NCI-H526 treated with DMSO at 0.1 percent for 48 hours (cell line): ENCODE results near the gene ELAPOR1.

ENCODE experiments used
- DNase-seq: peaks from one replicate; lab custom pipeline; 2025; lab: John Stamatoyannopoulos, UW

The ELAPOR1 gene, protein sequence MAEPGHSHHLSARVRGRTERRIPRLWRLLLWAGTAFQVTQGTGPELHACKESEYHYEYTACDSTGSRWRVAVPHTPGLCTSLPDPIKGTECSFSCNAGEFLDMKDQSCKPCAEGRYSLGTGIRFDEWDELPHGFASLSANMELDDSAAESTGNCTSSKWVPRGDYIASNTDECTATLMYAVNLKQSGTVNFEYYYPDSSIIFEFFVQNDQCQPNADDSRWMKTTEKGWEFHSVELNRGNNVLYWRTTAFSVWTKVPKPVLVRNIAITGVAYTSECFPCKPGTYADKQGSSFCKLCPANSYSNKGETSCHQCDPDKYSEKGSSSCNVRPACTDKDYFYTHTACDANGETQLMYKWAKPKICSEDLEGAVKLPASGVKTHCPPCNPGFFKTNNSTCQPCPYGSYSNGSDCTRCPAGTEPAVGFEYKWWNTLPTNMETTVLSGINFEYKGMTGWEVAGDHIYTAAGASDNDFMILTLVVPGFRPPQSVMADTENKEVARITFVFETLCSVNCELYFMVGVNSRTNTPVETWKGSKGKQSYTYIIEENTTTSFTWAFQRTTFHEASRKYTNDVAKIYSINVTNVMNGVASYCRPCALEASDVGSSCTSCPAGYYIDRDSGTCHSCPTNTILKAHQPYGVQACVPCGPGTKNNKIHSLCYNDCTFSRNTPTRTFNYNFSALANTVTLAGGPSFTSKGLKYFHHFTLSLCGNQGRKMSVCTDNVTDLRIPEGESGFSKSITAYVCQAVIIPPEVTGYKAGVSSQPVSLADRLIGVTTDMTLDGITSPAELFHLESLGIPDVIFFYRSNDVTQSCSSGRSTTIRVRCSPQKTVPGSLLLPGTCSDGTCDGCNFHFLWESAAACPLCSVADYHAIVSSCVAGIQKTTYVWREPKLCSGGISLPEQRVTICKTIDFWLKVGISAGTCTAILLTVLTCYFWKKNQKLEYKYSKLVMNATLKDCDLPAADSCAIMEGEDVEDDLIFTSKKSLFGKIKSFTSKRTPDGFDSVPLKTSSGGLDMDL

DNA sequence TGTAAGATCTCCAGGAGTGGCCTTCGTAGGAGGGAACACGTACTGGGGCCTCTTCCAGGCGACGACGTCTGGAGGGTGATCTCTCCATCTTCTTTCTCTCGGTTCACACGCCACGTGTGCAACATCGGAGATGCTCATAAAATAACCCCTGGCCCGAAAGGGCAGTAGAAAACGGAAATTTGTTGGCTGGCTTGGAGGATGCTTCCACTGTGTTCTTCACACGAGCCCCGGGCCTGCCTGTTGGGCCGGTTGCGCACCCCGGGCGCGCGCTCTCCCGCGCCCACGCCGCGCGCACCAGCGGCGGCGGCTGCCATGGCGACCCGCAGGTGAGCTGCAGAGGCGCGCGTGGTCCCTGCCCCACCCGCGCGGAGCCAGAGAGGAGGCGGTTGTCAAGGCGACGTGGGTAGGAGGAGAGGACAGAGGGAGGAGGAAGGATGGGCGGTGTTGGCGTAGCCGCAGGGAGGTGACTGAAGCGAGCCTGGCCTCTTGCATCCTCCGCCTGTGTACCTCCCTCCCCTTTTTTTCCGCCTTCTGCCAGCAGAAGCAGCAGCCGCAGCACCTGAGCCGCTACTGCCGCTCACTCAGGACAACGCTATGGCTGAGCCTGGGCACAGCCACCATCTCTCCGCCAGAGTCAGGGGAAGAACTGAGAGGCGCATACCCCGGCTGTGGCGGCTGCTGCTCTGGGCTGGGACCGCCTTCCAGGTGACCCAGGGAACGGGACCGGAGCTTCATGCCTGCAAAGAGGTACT is at the start of gene ELAPOR1:
ELAPOR1 (plus strand) TSS at position 526 of the 752 bp plus-strand sequence; CDS start at position 595, 69 bp downstream.
- peak; percentile 88 for DNase-seq

DNA sequence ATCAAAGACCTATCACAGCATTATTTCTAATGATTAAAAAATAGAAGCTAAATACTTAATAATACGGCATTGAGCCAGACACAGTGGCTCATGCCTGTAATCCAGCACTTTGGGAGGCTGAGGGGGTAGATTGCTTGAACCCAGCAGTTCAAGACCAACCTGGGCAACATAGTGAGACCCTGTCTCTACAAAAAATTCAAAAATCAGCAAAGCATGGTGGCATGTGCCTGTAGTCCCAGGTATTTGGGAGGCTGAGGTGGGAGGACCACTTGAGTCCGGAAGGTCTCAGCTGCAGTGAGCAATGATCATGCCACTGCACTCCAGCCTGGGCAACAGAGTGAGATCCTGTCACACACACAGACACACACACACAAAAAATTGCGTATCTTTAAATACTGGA is 48.8 kb upstream of the ELAPOR1 start:
- no peak for DNase-seq

DNA sequence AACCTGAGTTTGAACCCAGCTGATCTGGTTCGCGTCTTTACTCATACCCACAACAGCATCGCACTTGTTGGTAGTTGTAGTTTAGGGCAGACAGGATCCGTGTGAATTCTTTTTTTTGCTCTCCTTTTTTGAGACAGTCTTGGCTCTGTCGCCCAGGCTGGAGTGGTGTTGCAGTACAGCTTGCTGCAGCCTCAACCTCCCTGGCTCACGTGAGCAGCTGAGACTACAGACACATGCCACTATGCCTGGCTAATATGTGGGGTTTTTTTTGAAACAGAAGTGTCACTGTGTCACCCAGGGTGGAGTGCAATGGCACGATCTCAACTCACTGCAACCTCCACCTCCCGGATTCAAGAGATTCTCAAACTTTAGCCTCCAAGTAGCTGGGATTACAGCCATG is 46.0 kb upstream of the ELAPOR1 start:
- no peak for DNase-seq

DNA sequence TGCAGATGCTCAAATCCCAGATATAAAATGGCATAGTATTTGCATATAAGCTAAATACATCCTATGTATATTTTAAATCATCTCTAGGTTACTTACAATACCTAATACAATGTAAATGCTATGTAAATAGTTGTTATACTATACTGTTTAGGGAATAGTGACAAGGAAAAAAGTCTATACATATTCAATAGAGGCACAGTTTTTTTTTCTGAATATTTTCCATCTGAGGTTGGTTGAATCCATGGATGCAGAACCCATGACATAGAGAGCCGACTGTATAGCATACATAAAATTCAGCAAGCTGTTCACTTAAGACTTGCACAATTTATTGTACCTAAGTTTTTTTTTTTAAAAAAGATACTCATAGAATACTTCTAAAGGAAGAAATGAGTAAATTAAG is 44.6 kb upstream of the ELAPOR1 start:
- DNase-seq = peak; percentile 22

DNA sequence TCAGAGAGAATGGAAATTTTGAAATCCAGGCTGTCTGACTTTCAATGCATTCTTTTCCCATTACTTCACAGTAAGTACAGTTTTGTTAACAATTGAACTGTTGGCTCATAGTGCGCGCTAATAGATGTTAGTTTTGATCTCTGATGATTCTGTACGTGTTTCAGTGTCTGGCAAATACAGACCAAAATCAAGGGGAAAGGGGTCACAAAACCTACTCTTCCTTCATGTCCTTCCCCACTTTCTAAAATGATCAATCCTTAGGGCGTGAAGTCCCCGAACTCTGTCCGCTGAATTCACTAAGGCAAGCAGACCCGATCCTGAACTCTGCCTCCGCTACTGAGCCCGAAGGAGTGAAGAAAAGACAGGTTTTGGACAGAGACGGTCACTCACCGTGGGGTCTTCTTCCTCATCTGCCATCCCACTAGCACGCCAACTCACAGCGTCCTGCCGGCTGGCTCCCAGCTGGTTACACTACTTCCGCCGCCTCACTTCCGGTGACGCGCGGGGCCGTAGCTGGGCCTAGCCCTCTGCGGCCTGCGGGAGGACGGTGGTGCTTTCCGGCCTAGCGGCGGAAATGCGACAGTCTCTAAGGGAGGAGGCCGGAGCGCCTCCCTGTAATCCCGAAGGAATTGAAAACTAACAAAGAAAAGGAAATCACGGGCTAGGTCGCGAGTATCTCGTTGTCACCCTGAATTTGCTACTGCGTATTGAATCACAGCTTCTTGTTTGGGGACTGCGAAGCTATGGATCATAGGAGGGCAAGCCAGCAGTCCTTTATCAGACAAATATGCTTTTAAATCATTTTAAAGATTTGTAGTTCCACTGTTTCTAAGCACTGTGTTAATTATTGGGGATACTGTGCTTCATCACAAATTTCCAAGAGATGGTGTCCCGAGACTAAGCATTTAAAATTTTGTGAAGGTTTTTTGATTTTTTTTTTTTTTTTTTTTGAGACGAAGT is 38.1 kb upstream of the ELAPOR1 start, which contains the start of gene TAF13:
TAF13 (minus strand) TSS at position 473 of the 960 bp plus-strand sequence; CDS start at position 417, 56 bp downstream.
- peak; percentile 74 for DNase-seq

DNA sequence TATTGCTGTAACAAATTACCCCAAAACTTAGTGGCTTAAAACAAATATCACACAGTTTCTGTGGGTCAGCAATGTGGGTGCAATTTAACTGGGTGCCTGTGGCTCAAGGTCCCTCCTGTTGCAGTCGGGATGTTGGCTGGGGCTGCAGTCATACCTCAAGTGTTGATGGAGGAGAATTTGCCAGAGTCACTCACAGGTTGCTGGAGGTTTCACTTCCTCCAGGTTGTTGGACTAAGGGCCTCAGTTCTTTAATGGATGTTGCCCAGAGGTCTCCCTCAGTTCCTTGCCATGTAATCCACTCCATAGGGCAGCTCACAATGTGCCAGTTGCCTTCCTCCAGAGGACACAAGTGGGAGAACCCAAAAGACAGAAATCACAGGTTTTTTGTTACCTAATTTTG is 35.6 kb upstream of the ELAPOR1 start:
- no peak for DNase-seq

DNA sequence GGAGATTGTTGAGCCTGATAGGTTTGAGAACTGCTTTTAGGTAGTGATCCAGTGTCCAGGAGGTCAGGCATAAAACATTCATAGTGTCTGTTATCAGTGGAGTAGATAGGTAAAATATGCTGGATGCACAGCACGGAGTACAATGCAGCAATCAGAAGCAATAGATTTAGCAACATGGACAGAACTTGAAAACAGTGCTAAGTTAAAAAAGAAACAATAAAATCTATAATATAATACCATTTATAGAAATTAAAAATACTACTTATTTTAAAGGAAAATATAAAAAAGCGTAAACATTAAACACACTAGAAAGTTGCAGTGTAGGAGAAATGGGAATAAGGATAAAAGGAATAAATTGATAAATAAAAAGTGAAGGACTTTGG is 34.7 kb upstream of the ELAPOR1 start:
- DNase-seq = no peak

DNA sequence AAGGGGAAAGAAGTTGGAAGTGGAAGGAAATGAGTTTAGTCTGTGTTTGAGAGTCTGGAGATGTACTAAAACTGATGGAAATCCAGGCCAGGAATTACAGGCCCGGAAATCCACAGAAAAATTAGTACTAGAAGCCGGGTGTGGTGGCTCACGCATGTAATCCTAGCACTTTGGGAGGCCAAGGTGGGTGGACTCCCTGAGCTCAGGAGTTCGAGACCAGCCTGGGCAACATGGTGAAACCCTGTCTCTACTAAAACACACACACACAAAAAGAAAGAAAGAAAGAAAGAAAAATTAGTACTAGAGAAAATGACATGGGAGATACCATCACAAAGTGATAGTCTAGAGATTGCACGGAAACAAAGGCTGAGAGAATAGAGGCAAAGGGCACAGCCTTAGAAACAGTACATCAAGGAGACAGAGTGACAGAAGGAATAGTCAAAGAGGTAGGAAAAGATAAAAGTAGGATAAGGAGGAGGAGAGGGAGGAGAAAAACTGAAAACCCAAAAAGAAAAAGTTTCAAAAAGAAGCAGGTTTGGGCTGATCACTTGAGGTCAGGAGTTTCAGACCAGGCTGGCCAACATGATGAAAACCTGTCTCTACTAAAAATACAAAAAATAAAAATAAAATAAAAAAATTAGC is 33.4 kb upstream of the ELAPOR1 start:
- no peak for DNase-seq

DNA sequence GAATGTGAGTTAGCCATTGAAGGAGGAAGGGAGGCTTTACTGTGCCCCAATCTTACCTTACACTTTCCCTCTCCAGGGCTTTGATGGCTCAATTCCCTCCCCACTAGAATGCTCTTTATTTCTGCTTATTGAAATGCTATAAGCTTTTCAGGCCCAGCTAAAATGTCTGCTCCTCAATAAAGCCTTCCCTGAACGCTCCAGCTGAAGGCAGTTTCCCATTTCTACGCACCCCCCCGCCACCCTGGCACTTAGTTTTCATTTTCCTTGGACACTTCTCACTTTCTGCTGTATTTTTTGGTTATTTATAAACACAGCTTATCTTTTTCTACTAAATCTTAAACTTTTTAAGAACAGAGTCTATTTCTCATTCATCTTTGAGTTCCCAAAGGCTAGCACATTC is 30.4 kb upstream of the ELAPOR1 start:
- DNase-seq = no peak

DNA sequence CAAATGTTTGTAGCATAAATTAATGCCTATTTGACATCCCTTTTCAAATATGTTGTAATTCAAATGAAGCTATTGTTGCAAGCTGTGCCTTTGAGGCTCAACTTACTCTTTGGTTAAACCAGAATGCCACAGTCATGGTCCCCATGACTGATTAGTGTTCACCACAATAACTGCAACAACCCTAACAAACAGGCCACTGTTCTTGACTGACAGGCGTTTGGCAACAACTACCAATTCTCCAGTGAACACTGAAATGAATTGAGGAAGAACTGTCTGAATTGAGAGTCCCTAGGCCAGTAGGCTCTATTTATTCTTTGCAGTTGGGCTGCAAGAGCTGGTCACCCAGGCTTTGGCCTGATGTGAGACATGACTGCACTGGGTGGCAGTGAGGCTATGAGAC is 30.0 kb upstream of the ELAPOR1 start:
- no peak for DNase-seq

DNA sequence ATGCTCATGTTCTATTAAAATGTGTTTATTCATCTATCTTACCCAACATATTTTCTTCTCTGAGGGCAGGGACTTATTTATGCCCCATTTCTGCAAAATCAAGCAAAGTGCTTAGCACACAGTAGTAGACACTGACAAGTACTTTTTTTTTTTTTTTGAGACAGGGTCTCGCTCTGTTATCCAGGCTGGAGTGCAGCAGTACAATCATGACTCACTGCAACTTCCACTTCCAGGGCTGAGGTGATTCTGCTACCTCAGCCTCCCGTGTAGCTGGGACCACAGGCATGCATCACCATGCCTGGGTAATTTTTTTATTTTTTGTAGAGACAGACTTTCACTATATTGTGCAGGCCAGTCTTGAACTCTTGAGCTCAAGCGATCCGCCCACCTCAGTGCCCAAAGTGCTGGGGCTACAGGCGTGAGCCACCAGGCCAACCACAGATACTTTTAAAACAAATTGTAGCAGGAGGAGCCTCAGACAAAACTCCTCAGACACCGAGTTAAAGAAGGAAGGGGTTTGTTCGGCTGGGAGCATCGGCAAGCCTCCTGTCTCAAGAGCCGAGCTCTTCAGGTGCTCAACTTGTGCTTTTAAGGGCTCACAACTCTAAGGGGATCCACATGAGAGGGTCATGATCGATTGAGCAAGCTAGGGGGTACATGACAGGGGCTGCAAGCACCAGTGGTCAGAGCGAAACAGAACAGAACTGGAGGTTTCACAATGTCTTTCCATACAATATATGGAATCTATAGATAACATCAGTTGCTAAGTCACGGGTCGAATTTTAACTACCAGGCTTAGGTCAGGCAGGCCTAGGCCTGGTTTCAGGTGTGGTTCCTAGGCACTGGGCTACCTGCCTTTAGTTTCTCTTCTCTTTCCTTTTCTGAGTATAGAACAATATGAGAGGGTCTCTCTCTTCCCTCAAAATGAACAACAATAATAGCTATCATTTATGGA is 29.1 kb upstream of the ELAPOR1 start:
- no peak for DNase-seq

DNA sequence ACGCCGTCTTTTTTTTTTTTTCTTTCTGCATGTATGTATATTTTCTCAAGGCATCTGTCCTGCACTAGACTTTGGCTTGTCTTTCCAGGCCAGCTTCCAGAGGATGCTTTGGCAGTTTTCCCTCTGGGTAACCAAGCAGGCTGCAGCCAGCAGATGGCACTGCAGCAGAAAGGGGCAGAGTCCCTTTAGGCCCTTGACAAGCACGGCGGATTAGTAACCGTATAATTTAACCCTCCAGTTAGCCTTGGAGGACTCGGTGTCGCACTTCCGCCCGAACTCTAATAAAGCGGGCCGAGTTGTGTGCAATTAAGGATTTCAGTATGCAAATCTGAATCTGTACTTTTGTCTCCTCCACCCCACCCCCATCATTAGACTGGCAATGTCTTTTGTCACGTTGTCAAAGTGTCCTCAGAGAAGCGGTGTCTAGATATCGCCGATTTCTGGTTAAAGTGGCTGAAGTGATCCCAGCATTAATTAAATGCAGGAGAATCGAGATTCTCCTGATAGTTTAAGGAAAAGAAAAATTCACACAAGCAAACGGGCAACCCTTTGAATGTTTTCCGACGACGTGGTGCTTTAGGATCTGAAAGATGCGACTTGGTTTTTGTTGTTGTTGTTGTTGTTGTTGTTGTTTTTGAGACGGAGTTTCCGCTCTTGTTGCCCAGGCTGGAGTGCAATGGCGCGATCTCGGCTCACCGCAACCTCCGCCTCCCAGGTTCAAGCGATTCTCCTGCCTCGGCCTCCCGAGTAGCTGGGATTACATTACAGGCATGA is 24.5 kb upstream of the ELAPOR1 start:
- DNase-seq = peak; percentile 87

DNA sequence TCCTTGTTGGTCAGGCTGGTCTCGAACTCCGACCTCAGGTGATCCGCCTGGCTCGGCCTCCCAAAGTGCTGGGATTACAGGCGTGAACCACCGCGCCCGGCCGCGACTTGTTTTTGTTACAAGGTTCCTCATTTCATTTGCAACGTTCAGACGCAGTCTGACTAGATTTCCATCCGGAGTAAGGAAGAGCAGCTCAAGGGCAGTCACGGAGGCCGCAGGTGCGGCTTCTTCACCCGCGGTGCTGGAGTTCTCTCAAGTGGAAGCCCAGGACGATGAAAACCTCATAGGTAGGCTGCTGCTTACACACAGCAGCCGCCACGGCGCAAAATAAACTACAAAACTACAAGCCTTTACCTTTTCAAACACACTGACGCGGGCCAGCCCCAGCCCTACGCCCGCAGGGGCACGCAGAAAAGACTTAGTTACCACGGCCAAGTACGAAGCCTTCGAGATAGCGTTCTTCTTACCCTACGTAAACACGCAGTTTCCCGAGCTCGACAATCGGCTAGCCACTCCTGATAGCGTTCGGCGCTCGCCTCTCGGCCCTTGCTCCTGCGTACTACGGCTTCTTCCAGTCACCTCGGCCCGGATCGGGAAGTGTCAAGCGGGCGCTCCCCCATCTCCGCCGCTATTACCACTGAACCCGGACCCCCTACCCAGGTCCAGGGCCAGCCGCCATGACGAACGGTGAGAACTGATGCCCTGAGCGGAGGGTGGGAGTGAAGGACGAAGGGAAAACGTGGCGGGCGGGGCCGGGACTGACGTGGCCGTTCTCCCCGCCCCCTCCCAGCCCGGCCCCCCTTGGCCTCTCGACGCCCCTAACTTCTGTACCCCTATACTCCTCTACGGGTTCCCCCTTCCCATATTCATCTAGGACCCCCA is 23.5 kb upstream of the ELAPOR1 start, which contains the start of gene TMEM167B:
TMEM167B (plus strand) TSS at position 569 of the 882 bp plus-strand sequence; CDS start at position 678, 109 bp downstream.
- DNase-seq = peak; percentile 96

DNA sequence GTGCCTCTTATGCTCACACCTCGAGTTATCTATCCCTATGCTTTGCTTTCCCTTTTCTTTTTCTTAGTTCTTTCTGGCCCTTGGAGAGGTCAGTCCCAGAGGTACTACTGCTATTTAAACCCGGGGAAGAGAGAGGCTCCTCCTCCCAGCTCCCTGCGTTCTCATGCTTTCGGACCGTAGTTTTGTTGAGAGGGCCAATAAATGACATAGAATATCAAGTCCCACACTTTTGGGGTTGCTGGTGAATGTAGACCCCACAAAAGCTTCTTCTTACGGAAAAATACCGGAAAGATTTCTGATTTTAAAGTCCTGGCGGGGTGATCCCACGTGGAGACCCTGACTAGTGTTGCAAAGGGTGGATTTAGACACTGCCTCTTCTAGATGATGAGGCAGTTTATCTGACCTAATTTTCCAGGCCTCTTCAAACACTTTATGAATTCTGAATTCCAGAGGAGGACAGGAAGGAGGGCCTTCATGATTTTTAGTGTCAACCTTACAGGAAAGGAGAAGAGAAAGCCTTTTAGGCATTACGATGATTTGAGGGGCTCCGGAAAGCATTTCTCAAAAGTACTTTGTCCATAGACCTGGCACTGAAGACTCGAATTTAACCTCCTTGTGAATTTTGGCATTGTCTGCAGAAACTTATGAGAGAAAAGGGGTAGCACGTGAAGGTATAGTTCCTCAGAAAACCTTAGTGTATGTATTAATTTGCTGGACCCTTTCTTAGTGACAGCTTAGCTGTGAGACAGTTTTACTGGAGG is 22.7 kb upstream of the ELAPOR1 start:
- DNase-seq = peak; percentile 81

DNA sequence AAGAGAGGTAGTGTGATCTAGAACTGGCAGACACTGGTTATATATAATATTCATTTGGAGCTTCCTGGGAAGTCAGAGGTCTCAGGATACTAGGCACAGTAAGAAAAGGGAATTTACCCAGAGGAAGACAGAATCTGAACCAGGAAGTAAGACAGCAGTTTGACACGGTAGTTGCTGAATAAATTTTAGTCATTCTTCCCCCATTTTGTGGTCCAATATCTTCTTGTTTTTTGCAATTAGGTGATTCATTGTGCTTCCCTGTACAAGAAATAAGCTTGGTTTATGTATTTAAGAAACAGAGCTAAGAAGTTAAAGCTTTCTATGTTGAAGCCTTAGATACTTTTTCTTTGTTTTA is 22.1 kb upstream of the ELAPOR1 start:
- no peak for DNase-seq

DNA sequence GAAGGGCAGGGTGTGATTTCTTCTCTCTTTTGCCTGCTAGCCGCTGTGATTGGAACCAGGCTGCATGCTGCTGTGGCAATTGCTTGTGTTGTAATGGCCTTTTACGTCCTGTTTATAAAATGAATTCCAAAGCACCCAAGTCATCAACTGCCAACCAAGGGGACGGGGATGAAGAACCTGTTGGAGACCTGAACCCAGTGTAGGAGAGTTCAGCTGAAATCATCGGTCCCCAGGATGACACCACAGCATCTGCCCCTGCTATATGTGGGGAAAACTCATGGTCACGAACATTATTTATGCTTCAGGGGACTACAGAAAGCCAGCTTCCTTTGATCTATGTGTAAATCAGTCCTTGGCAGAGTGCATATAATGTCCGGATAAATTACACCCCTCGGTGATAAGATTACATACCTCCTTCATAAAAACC is 19.5 kb upstream of the ELAPOR1 start:
- DNase-seq = no peak
